HG02623 (cell line): Measurements from ENCODE around the gene IARS1.

Source experiments
- ATAC-seq: cut with Tn5 transposase; IDR thresholded peaks from one replicate; pipeline ENCODE4 v1.9.1; 2021; ENCODE audit warnings: moderate library complexity; ENCODE audit not compliant: unreplicated experiment

Gene IARS1

GRCh38 chr9:92295827-92296258 lies 2.3 kb upstream of the IARS1 start:
- ATAC-seq = no peak

GRCh38 chr9:92295240-92295790 lies 1.8 kb upstream of the IARS1 start:
- ATAC-seq = no peak

- ATAC-seq = no peak
Observed at GRCh38 chr9:92294297-92294676, 790 bp upstream of the IARS1 start.

GRCh38 chr9:92293075-92293354 lies 482 bp downstream of the IARS1 start:
- no peak for ATAC-seq

GRCh38 chr9:92292338-92293074 lies 991 bp downstream of the IARS1 start:
- ATAC-seq = no peak

- no peak for ATAC-seq
Observed at GRCh38 chr9:92291577-92291976, 1.9 kb downstream of the IARS1 start.

- ATAC-seq = no peak
Observed at GRCh38 chr9:92290785-92291429, 2.6 kb downstream of the IARS1 start.

GRCh38 chr9:92289708-92290390 lies 3.6 kb downstream of the IARS1 start:
- ATAC-seq = no peak

GRCh38 chr9:92279302-92279701 lies 14.2 kb downstream of the IARS1 start:
- no peak for ATAC-seq

- no peak for ATAC-seq
Observed at GRCh38 chr9:92278110-92278509, 15.4 kb downstream of the IARS1 start.

- no peak for ATAC-seq
Observed at GRCh38 chr9:92276331-92277032, 17.0 kb downstream of the IARS1 start.

- no peak for ATAC-seq
Observed at GRCh38 chr9:92275541-92275940, 18.0 kb downstream of the IARS1 start.

- no peak for ATAC-seq
Observed at GRCh38 chr9:92270511-92270910, 23.0 kb downstream of the IARS1 start.

GRCh38 chr9:92266486-92266885 lies 27.0 kb downstream of the IARS1 start:
- no peak for ATAC-seq

GRCh38 chr9:92265154-92265553 lies 28.3 kb downstream of the IARS1 start:
- no peak for ATAC-seq

GRCh38 chr9:92263131-92263530 lies 30.4 kb downstream of the IARS1 start:
- ATAC-seq = no peak

GRCh38 chr9:92257327-92257726 lies 36.2 kb downstream of the IARS1 start:
- ATAC-seq = no peak

GRCh38 chr9:92254381-92255337 lies 38.8 kb downstream of the IARS1 start:
- ATAC-seq = no peak

- no peak for ATAC-seq
Observed at GRCh38 chr9:92253656-92254055, 39.8 kb downstream of the IARS1 start.

GRCh38 chr9:92247981-92248380 lies 45.5 kb downstream of the IARS1 start:
- no peak for ATAC-seq
